NCI-H510A (cell line): ENCODE measurements around the gene NLN.

Experiments used
- DNase-seq: peaks from one replicate; lab custom pipeline; 2025; lab: John Stamatoyannopoulos, UW

The NLN gene

DNA sequence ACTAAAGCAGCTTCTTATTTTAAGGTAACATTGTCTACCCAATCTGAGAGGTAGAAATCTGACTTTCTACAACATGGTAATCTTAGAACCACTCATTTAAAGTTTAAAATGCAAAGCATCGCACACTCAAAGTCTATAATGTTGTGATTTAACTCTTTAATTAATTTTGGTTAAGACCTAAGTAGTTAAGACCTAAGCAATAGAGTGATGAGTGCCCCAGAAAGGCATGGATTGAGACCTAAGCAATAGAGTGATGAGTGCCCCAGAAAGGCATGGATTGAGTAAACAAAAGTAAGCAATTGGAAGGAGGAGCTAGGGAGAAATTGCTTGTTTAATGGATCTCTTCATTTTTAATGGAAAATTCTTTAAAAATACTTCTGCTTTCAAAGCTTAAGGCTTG lies 86.8 kb downstream of the NLN start:
- DNase-seq, result no peak

DNA sequence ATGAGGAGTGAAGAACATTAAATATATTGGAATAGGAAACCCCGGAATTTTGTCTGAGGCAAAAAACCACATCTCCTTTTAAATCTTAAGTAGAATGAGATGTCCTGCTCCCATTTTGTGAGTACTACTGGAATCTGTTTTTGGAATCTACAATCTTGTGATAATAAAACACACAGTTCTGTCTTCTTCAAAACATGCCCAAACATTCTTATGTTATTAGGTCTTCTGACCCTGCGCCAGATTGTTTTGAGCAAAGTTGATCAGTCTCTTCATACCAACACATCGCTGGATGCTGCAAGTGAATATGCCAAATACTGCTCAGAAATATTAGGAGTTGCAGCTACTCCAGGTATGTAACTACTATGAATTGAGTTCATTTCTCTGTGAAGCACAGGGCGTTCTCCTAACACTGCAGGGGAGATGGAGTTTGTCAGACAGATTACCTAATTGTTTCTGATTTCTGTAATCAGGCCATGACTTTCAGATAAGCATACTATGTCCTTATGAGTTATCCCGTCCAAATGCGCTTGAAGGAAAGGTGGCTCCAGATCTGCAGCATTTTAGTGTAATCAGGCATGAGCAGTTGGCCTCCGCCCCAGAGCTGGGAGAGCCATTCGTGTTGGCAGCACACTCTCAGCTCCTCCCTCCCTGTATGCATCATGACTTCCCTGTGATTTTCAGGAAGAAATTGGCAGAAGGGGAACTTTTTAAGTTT lies 88.0 kb downstream of the NLN start:
- DNase-seq, result no peak

DNA sequence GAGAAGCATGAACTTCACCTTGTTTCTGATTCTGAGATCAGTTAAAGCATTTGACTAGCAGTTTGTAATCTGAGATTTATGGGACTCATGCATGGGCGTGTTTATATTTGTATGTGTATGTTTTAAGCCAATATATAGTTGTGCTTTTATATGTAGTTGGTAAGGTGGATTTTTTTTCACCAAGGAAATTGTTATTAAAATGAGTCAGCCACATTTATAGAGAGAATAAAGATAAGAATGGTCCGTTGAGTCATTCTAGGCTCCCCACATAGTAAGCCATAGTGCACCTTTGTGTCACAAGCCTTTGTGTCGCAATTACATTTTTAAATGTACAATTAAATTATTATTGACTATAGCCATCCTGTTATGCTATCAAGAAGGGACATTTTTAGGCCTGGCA lies 89.0 kb downstream of the NLN start:
- no peak for DNase-seq

DNA sequence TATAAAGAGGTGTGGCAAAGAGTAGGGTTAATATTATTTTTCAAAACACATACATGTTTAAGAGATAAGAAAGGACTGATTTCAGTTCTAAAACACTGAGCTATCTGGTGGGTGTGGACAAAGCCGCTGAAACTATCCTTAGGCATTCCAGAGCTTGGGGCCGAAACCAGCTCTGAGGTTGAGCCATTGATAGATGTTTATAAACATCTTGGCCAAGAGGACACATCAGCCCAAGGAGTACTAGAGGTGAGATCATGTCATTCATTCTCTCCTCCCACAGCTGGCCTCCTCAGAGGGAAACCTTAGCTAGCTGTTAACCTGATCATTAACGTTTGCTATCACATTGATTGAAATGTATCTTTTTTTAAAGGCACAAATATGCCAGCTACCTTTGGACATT lies 89.9 kb downstream of the NLN start:
- no peak for DNase-seq

DNA sequence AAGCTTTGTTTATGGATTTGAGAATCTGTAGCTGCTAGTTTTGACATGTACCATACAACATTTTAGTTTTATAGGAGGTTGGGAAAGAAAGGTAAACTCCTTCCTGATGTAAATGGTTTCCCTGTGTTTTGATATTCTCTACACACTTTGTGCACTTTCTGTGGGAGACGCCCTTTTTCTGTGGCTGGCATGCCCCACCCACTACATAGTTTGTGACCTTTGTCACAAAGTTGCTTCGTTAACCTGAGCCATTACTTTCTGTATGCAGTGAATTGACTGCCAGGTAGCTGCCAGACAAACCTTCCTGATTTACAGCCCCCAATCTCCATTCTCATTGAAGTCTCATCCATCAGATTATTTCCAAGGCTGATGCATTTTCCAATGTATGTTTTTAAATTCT lies 90.6 kb downstream of the NLN start:
- DNase-seq, result no peak

DNA sequence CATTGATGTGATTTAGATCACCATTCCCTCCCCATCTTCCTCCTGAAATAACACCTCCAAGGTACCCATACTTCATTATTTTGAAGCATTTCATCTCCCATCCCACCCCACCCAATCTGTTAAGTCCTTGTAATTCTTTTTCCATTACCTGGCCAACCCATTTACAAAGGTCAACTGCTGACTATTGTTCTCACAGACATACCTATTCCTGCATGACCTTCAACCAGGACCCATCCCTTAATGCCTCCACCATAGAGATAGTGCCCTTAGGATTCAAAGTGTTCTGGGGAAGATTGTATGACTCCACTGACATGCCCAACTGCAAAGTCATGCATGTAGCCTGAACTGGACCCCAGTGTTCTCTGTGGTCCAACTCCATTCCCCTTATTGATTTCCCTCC lies 91.2 kb downstream of the NLN start:
- DNase-seq, result no peak

DNA sequence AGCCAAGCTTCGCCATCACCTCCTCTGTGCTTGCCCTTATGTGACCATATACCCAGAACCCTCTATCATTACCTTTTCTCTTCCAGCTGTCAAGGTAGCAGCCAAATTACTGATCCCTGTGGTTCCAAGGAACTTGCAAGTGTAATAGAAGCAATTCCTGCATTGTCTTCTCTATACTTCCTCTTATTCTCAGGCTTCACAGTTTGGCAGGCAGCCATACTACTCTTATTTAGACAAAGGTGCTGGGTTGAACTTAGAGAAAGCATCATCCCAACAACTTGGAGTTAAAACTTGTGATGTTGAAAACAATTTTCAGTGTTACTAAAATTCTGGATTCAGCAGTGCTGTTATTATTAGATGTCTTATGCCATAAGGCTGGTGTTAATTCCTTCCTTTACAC lies 93.2 kb downstream of the NLN start:
- DNase-seq, result no peak

DNA sequence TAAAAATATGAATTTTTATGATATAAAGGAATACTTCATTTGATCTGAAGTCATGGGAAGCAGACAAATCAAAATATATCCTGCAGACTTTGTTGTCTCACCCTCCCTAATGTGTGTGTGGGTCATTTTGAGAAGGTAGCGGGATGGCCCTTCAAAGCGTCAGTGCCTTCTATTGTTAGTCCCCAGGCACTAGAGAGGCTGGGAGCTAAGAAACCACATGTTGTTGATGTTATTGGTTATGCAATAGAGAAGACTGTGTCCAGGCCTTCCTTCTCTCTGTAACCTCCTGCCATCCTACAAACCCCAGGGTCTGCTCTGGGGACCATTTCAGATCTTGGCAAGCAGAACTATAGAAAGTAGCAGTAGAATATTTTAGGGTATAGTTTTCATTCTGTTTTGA lies 94.7 kb downstream of the NLN start:
- DNase-seq, result no peak

DNA sequence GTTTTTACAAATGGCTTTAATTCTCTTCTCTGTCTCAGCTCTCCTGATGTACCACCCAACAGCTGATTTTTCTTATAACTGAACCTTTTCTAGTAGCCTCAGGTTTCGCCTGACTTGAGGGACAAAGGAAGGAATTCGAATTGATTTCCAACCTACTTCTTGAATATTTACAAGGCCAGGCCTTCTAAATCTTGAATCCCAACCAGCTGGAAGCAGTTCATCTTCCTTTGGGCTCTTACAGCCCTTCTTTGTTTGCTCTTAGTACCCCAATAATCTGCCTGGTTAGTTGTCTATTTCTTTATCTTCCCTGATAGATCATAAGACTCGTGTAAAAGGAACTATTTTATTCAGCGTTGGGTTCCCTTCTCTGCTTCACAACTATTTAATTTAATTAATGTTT lies 95.9 kb downstream of the NLN start:
- DNase-seq, result no peak

DNA sequence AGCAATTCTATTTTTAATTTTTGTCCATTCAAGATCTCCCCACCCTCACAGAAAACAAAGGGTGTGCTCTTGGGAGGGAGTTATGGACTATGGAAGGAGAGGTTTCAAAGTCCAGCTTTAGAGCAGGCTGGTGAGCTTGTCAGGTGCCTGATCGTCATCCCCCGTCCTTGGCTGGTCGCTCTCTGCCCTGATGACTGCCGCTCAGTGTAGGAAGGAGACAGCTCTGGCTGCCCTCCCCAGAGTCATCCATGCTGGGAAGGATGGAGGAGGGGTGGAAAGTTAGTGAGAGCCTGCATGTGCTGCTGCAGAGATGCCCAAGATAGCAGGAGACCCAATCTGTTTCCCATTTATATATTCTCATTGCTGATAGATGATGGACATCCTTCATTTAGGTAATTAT lies 96.6 kb downstream of the NLN start:
- DNase-seq, result no peak

DNA sequence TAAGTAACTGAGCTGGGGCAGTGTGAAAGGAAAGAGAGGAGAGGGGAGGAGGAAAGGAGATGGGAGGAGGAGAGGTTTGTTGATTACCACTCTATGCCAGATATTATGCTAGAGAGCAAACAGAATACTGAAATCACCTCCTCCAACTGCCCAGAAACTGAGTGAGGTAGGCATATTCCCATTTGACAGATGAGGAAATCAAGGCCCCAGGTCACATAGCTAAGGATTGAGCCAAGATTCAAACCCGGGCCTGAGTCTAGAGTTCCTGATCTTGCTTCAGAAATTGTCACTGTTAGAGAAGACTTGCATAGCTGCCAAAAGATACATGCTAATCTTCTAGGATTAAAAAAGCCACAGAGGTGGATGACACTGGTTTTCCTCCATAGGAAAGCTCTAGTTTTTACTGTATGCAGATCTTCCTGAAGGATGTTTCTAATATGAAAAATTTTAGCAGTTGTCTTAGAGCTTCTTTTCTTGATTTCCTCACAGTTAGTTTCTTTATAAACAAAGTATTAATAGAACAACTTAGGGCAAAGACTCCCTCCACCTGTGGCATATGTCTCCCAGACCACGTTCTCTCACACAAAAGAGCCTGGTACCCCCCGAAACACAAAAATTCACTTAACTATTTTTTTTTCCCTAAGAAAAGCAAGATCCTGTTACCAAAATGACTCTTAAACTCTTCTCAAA lies 97.4 kb downstream of the NLN start:
- no peak for DNase-seq

DNA sequence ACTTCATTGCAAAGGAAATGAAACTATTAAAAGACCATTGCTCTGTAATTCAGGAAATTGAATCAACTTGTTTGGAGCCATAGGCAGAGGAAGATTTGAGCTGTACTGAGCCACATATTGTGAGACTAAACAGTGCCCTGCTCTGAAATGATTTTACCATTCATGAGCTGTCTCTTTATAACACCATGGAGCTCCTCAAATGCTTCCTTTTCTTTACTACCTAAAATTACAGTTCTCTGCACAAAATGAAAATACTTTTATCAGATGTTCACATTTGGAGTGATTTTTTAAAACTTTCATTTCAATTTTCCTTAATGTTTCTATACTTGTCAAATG lies 97.9 kb downstream of the NLN start:
- no peak for DNase-seq

DNA sequence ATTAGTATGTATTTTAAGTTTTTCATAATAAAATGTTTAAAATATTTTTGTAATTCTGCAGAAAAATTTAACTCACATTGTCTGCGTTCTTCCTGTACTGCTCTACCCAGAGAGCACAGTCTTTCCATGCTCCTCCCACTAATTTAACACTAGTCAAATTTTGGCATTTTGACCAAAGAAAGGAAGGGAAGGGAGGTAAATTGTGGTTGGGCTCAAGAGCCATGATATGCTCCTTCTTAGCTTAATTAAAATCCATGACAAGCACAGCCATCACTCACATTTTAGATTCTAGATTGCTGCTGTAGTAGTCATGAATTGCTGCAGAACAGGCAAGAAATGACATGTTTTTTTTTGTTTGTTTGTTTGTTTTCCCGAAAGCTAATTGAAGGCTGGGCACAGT lies 98.4 kb downstream of the NLN start:
- no peak for DNase-seq

DNA sequence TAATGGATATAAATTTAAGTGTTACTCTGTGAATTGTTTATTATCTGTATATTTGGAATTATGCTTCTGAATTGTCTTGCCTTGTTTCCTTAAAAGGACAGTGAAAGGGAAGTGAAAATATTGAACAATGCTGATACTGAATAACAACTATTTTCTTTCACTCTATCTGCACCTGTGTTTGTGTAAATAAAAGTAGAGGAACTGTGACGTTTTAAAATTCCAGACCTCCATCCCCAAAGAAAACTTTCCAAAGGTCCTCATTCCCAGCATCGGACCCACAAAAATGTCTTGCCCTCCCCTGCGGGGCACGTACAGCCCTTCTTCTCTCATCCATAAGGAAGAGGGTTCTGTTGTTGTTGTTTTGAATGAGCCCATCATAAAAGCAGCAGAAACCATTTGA lies 100.0 kb downstream of the NLN start:
- DNase-seq, result no peak

DNA sequence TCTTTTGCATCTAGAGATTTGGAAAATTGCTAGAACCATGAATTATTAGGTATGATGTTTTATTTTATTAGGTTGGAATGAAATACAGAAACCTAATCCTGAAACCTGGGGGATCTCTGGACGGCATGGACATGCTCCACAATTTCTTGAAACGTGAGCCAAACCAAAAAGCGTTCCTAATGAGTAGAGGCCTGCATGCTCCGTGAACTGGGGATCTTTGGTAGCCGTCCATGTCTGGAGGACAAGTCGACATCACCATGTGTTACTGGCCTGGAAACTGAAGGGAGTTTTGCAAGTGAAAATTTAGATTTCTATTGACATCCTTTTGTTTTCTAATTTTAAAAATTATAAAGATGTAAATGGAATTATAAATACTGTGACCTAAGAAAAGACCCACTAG lies 100.7 kb downstream of the NLN start:
- no peak for DNase-seq

DNA sequence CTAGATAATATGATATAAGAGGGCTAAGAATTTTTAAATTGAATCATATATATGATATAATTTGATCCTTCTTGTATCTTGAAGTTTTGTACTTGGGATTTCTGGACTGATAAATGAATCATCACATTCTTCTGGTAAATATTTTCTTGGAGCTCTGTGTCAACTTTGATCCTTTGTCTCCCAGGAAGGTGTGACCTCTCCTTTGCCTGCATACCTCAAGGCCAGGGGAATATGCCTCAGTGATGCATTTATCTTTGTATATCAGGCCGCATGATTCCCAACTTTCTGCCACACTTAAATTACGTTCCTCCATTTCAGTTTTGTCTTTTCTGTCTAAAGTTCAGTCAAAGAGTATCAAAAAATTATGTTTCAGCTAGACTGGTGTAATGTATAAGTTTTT lies 101.2 kb downstream of the NLN start:
- DNase-seq, result no peak

DNA sequence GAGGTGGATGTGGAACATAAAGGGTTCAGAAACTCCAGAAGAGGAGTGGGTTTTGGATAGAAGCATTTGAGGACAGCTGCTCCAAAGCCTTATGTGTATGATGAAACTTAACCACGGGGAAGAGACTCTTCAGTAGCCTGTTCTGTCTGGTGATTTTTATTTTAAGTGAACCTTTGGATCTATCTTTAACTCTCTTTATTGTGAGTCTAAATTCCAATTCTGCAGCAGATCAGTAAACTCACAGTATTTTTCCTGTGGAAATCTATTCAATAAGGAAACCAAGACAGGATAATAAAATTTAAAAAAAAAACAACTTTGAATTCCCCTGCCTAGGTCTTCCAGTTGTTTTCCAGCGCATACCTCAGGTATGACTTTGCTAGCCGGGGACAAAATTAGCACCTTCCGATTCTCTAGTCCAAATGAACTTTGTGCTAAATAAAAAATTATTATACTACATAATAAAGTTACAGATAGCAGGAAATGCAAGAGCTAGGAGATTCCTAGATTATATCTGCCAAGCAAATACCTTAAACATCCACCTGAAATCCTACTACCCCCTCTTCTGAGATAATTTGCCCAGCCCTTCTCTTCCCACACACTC lies 101.9 kb downstream of the NLN start:
- DNase-seq, result no peak

DNA sequence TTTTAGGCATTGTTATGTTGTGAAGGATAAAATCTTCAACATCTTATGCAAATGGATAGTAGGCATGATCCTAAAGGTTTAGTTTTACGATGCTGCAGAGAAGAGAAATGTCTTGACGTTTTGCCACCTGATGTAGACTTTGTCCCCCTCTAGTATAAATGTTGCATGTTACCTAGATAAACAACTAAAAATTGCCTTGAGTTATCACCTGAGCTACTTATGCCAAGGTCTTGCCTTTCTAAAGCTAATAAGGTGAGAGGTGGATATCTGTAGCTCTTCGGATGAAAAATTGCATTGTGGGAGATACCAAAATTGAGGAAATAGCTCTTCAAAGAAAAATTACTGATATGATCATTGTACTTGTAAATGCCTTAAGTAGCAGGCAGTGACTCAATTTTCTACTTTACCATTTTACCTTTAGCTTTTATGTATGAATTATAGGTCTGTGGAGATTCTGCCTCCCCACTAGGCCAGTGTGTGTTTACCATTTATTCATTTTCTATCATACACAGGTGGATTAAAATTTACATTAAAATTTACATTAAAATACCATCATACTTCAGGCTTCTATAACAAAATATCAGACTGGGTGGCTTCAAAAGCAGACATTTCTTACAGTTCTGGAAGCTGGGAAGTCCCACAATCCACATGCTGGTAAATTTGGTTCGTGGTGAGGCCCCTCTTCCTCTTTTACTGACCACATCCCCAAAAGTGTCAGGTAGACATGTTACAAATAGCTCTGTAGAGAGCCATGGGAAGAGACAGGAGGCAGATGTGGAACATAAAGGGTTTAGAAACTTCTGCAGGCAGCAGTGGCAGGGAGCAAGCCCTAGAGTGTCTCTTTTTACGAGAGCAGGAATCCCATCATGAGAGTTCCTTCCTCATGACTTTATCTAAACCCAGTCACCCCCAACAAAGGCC lies 103.7 kb downstream of the NLN start:
- DNase-seq, result no peak

DNA sequence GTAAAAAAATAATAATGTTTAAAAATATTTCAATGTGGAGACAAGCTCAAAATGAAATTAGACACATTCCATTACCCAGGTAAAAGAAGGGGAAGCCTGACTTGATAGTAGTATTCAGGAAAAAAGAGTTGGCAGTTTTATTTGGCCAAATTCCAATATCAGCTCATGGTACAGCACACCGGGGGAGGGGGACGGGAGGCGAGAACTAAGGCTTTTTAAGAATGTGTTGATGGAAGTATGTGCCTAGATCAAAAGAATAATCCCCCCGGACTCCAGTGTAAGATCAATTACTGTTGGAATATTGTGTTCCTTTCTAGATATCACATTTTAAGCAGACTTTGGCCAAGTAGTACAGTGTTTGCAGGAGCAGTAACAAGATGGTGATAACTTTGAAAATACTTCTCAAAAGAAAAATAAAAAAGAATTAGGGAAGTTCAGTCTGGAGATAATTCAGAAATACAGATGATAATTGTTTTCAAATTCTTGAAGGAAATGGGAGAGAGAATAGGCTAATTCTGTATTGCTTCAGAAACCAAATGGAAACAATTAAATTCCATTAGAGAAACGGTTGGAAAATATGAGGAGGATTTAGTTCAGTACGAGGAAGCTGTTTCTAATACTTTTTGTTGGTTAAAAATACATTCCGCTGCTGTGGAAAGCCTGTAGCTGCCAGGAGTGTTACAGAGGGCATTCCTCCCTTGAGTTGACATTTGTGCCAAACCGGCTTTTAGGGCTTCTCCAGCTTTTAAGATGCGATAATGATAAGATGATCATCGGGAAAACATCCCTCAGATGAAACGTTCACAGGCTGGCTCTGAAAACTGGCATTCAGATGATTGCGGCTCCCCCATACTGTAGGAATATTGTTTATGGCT lies 106.3 kb downstream of the NLN start:
- no peak for DNase-seq

DNA sequence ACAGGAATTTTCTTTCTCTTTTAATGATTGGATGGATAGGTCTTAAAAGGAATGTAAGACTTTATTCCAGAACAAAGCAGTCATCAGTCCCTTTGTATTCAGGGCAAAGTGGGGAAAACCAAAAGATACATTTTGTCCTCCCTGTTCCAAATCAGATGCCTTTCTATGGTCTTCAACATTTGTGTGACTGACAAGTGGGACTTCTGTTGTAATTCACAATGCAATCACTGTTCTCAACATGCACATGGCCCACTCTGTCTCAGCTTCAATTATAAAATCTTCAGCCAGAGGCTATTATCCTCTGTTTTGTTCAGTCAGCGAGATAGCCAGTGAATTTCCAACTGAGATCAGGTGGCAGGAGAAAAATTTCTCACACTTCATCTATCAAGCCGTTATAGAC lies 108.9 kb downstream of the NLN start:
- DNase-seq, result no peak

DNA sequence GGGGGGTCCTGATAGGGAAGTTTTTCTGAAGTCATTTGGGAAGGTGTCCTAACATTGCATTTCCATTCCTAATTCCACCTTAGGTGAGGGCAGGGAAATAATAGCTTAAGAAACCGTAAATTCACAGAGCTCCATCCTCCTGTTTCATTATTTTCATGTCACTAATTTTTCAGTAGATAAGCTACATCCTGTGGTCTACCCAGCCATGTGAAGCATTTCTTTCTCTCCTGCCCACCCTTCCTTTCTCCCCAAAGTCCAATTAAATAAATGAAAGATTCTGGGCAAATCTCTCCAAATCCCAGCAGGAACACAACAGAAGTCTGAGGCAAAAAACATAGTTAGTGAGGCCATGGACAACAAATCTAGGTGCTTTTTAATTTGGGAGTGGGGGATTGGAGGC lies 109.3 kb downstream of the NLN start:
- DNase-seq, result no peak

DNA sequence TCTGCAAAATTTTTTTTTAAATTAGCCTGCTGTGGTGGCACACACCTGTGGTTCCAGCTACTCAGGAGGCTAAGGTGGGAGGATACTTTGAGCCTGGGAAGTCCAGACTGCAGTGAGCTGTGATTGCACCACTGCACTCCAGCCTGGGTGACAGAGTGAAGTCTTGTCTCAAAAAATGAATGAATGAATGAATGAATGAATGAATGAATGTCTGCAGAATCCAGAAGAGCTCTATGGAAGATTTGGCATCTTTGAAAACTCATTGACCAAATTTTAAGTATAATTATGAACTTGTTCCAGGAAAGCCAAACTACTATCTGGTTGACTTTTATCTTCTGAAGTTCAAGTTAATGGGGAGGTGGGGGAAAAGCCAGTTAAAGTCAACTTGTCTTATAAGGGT lies 110.1 kb downstream of the NLN start:
- DNase-seq, result no peak
